ENCODE results near the gene ANKRD31.

DNA sequence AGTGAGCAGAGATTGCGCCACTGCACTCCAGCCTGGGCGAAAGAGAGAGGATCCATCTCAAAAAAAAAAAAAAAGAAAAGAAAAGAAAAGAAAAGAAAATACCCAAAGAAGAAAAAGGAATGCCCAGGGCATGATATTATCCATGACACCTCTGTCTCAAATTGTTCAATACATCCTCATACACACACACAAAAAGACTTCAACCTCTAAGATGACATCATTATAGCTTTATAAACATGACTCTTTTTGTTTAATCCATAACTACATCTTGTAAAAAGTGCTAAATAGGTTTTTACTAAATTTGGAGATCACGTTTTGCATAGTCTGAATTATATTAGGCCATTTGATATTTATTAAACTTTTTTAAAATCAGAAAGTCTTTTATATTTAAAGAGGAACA, 33.1 kb downstream of the ANKRD31 start:
- TF ChIP-seq, protein P1, sequence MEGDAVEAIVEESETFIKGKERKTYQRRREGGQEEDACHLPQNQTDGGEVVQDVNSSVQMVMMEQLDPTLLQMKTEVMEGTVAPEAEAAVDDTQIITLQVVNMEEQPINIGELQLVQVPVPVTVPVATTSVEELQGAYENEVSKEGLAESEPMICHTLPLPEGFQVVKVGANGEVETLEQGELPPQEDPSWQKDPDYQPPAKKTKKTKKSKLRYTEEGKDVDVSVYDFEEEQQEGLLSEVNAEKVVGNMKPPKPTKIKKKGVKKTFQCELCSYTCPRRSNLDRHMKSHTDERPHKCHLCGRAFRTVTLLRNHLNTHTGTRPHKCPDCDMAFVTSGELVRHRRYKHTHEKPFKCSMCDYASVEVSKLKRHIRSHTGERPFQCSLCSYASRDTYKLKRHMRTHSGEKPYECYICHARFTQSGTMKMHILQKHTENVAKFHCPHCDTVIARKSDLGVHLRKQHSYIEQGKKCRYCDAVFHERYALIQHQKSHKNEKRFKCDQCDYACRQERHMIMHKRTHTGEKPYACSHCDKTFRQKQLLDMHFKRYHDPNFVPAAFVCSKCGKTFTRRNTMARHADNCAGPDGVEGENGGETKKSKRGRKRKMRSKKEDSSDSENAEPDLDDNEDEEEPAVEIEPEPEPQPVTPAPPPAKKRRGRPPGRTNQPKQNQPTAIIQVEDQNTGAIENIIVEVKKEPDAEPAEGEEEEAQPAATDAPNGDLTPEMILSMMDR (IDR thresholded peaks at IDR 0.05) = no peak
- TF ChIP-seq ZFX (IDR thresholded peaks at IDR 0.05; ENCODE audit: borderline replicate concordance) = no peak
